GM19025 (cell line): Measurements from ENCODE around the gene POU2AF1.
"Not testable (repeated sequence)": the region's sequence is repeated elsewhere in the genome, so short reads cannot be mapped to it uniquely, and the experiment has no call there.

ENCODE experiments used
- ATAC-seq: cut with Tn5 transposase; IDR thresholded peaks from one replicate; pipeline ENCODE4 v1.9.1; 2021; ENCODE audit warnings: mild to moderate bottlenecking, low read depth, moderate library complexity; ENCODE audit not compliant: unreplicated experiment

The POU2AF1 gene

GRCh38 chr11:111410951-111411350, 31.9 kb upstream of the POU2AF1 start:
- ATAC-seq, result no peak

DNA sequence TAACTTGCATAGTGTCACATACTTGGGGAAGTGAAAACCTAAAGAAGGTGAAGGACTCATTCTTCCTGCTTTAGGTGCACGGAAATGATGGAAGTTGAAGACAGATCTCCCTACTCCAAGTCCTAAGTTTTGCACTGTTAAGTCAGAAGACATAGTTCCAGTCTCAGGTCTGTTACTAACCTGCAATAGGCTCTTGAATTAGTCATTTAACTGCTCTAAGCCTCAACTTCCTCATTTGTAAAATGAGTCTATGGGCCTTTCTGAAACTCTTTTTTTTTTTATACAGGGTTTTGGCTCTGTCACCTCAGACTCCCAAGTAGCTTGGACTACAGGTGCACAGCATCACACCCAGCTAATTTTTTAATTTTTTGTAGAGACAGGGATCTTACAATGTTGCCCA, 30.8 kb upstream of the POU2AF1 start:
- peak; percentile 59 for ATAC-seq

DNA sequence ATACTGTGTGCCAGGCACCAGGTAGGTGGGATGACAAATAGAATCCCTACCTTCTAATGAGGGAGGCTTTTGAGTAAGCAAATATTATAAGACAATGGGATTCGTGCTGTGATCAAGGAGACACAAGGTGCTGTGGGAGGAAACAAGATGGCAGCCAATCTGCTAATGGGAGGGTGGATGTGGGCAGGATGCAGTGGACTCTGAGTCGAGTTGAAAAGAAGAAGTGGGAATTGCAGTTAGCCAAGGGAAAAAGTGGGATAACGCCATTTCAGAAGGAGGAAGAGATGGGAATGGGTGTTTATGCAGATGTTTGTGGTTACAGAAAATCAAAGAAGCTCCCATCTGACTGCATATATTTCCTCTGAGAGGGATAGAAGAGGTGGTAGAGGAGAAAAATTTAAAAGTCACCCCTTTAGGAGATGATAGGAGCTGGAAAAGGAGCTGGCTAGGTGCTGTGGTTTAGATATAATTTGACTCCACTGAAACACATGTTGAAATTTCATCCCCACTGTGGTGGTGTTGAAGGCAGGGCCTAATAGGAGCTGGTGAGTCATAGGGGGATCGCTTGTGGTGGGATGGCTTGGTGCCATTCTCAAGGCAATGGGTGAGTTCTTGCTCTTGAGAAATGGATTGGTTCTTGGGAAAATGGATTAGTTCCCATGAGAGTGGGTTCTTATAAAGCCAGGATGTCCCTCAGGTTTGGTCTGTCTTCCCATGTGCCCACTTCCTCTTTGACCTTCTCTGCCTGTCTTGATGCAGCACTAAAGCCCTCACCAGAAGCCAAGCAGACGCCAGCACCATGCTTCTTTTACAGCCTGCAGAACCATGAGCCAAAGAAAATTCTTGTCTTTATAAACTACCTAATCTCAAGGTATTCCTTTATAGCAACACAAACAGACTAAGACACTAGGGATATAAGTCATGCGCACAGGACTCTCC, 30.0 kb upstream of the POU2AF1 start:
- no peak for ATAC-seq

GRCh38 chr11:111407652-111408051, 28.6 kb upstream of the POU2AF1 start:
- ATAC-seq, result no peak

GRCh38 chr11:111406589-111406988, 27.5 kb upstream of the POU2AF1 start:
- ATAC-seq, result no peak

DNA sequence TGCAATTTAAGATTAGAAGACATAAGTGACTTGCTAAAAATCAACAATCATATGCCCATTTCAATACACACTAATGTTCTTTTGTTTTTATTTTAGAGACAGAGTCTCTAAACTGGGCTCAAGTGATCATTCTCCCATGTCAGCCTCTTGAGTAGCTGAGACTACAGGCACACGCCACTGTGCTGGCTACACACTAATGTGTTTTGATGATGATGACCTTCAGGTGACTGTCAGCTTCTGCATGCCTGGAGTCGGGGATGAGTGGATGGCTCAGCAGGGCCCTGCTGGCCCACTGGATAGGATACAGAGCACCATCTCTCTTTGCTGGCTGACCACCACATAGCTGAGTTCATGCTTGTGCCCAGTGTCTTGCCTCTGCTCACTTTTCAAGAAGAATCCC, 27.0 kb upstream of the POU2AF1 start:
- no peak for ATAC-seq

GRCh38 chr11:111405551-111405950, 26.5 kb upstream of the POU2AF1 start:
- ATAC-seq, result no peak

GRCh38 chr11:111403051-111403726, 24.1 kb upstream of the POU2AF1 start:
- no peak for ATAC-seq

- ATAC-seq, result no peak
Measured at GRCh38 chr11:111402411-111402810, 23.3 kb upstream of the POU2AF1 start.

DNA sequence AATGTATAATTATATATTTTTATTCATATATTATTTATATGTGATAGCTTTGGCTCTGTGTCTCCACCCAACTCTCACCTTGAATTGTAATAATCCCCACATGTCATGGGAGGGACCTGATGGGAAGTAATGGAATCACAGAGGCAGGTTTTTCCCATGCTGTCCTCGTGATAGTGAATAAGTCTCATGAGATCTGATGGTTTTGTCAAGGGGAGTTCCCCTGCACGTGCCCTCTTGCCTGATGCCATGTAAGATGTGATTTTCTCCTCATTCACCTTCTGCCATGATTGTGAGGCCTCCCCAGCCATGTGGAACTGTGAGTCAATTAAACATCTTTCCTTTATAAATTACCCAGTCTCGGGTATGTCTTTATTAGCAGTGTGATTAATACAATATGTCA, 22.9 kb upstream of the POU2AF1 start:
- not testable (repeated sequence) for ATAC-seq

- no peak for ATAC-seq
Measured at GRCh38 chr11:111400595-111400994, 21.5 kb upstream of the POU2AF1 start.

DNA sequence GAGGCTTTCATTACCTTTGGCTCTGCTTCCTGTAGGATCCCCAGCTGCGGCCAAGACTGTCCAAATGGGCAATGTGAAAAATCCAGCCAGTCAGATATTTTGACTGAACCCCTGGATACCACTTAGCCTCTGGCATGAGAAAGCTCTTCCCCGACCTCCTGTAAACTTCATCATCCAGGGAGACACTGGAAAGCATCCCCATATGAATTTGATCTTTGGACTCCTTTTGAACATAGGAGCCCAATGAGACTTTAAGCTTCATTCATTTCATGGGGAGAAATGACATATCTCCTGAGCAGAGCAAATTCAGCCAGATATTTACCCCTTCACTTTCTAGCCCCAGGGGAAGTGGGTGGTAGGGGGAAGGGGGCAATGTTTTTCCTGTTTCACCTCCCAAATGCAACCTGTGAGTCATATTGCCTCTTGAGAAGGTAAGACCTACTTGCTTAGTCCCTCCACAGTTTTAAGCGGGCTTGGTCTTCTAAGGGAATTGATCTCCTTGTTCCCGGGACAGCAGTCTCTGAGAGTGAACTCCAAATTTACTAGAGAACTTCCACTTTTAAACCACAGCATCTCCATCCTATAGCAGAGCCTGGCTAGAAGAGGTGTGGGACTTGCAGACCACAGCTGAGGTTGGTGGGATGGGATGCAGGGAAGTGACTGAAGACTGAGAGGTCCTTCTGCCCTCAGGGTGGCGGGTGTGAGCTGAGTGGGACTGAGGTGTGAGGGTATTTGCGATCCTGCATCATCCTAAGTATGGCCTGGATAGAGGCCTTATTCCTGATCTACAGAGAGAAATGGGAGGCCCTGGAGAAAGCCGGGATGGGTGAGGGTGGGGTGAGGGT, 20.3 kb upstream of the POU2AF1 start:
- no peak for ATAC-seq

DNA sequence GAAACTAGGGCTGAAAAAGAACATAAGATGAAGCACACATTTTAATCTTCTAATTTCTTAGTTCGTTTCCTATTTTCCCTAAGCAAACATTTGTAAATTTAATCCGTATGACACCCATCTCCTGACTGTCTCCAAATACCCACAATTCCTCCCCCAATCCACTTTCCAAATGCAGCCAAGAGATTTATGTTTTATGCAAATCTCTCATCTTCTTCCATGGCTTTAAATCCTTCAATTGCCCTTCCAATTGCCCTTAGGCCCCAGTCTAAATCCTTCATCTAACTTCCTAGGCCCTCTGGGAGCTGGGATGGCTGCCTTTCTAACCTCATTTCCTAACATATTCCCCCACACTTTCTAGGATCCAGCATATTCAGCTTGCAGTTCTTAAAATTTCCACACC, 18.0 kb upstream of the POU2AF1 start:
- no peak for ATAC-seq

DNA sequence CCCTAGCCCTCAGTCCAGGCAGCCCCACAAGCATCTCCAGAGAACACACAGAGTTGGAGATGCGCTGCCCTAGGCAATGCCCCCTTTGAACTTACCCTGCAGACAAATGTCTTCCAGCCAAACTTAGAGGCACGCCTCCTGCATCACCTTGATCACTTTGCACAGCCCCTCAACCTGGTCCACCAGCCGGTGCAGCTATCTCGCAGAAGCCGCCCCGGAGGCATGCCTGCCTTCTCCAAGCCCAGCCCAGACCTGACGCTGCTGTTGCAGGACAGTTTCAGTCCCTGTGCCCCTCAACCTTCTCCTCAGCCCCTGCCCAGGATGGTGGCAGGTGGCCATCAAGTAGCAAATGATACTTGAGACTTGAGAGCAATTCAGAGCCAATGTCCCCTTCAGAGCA, 16.7 kb upstream of the POU2AF1 start:
- ATAC-seq, result no peak

DNA sequence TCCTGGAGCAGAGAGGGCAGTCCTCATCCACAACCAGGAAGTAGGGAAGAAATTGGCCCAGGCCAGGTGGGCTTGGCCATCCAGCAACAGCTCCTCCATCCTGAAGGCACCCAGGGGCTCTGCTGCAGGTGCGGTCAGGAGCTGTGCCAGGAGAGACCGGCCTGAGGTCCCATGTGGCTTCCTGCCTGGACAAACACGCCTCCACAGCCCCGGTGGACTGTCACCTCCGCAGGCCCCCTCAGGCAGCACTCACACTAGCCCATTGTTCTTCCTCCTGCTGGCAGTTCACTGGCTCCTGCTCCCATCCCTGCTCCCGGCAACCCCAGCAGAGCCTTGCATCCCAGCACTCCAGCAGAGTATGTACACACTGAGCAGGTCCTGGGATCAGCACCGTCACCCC, 16.0 kb upstream of the POU2AF1 start:
- no peak for ATAC-seq

GRCh38 chr11:111394147-111394546, 15.1 kb upstream of the POU2AF1 start:
- not testable (repeated sequence) for ATAC-seq

- no peak for ATAC-seq
Measured at GRCh38 chr11:111393585-111393984, 14.5 kb upstream of the POU2AF1 start.

DNA sequence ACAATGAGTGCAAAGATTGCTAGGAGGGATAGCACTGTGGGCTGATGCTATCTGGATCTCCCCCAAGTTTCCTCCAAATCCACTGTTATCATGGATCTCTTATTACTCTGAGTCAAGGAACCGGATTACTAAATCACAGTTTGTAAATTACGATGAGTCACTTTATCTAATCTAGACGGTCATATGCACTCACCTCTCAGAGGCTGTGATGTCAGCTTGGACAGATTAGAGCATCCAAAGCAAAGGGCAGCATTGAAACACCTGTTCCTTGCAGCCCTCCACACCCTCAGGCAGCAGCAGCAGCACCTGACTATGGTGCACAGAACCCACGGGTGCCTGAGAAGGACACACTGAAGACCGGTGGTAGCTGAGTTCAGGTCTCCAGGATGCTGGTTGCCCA, 14.0 kb upstream of the POU2AF1 start:
- ATAC-seq, result no peak

DNA sequence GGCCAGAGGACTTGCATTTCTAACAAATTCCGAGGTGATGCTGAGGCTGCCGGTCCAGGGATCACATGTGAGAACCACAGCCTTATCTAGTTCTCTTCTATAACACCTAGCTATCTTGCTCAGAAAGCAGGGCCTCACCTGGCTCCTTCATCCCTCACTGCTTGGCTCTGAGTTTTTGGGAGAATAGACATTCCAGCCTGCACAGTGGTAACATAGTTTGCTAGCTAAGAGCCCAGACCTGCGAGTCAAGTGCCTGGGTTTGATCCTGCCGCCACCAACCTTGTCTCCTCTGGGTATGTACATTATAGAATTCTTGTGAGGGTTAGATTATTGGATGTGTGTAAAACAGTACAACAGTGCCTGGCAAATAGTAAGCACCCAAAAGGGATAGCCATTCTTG, 13.5 kb upstream of the POU2AF1 start:
- no peak for ATAC-seq

DNA sequence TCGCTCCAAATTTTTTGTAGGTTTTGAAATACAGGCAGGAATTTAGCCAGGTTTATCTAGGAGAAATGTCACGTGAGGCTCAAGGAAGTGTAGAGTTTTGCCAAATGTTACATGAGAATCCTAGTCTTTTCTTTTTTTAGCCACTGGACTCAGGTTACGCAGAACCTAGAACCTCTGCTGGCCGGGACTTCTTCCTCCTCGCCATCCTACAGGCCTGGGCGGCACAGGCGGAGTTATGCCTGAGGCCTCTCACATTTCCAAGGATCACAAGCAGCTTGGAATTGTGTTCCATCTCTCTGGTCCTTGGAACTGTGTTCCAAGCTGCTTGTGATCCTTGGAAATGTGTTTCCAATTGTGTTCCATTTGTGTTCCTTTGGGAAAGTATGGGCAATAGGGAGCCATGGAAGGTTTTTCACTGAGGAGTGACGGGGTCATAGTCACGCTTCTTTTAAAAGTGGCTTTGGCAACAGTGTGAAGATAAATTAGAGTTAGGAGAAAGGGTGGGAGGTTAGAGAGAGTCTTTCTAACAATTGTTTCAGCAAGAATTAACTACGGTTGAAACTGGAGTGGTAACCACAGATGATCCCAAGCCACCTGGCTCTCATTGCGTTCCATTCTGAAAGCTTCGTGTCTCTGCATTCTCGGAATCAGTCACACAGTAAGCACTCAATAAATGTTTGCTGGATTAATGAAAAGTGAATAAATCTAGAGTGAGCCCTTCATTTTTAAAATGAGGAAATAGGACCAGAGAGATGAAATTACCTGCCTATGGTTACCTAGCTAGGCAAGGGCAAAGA, 12.5 kb upstream of the POU2AF1 start:
- ATAC-seq, result no peak
